HG02973 (cell line): ENCODE measurements around the gene KCNMA1.

ENCODE experiments used
- ATAC-seq: cut with Tn5 transposase; IDR thresholded peaks from one replicate; pipeline ENCODE4 v1.9.1; 2021; ENCODE audit warnings: moderate library complexity; ENCODE audit not compliant: unreplicated experiment

KCNMA1 gene

GRCh38 chr10:77424257-77424656, 213.4 kb downstream of the KCNMA1 start:
- no peak for ATAC-seq

GRCh38 chr10:77422491-77423338, 214.9 kb downstream of the KCNMA1 start:
- no peak for ATAC-seq

- no peak for ATAC-seq
These were observed 216.0 kb downstream of the KCNMA1 start for GRCh38 chr10:77421591-77421990.

- no peak for ATAC-seq
These were observed 216.6 kb downstream of the KCNMA1 start for GRCh38 chr10:77420947-77421523.

- ATAC-seq = no peak
These were observed 217.6 kb downstream of the KCNMA1 start for GRCh38 chr10:77419979-77420378.

- no peak for ATAC-seq
These were observed 218.6 kb downstream of the KCNMA1 start for GRCh38 chr10:77419056-77419455.

GRCh38 chr10:77417806-77418640, 219.6 kb downstream of the KCNMA1 start:
- ATAC-seq = no peak

GRCh38 chr10:77417359-77417758, 220.2 kb downstream of the KCNMA1 start:
- ATAC-seq = no peak

- no peak for ATAC-seq
These were observed 221.1 kb downstream of the KCNMA1 start for GRCh38 chr10:77416311-77417135.

- ATAC-seq = no peak
These were observed 222.2 kb downstream of the KCNMA1 start for GRCh38 chr10:77415313-77415960.

- ATAC-seq = no peak
These were observed 224.4 kb downstream of the KCNMA1 start for GRCh38 chr10:77413231-77413630.

- peak; percentile 41 for ATAC-seq
These were observed 225.0 kb downstream of the KCNMA1 start for GRCh38 chr10:77412573-77413133.

GRCh38 chr10:77411805-77412204, 225.8 kb downstream of the KCNMA1 start:
- ATAC-seq = no peak

- no peak for ATAC-seq
These were observed 227.1 kb downstream of the KCNMA1 start for GRCh38 chr10:77410523-77410922.

GRCh38 chr10:77409697-77410471, 227.7 kb downstream of the KCNMA1 start:
- no peak for ATAC-seq

GRCh38 chr10:77408259-77408658, 229.3 kb downstream of the KCNMA1 start:
- no peak for ATAC-seq

- ATAC-seq = no peak
These were observed 230.7 kb downstream of the KCNMA1 start for GRCh38 chr10:77406764-77407430.

- peak; percentile 57 for ATAC-seq
These were observed 231.8 kb downstream of the KCNMA1 start for GRCh38 chr10:77405771-77406241.
